Caco-2 (cell line): ENCODE measurements around the gene NRBF2. TPM values are rescaled to one million over a fixed set of nuclear protein-coding genes. Genes with fewer than 3 reads are reported as not detected.

Experiments used
- BruUV-seq: library from RNA; stranded (reverse); fragments of 400-500 nt; replicated peaks from 2 replicates; lab custom pipeline; 2021; lab: Mats Ljungman, UMichigan
- CTCF ChIA-PET: fragments of 300-600 bp; sonication (Branson Sonifier 250); formaldehyde crosslinking; loops from one replicate; lab custom pipeline; 2022; ENCODE audit warnings: antibody characterized with exemption; lab: Charles Lee
- POLR2A ChIA-PET: fragments of 300-600 bp; sonication (Branson Sonifier 250); formaldehyde crosslinking; loops from one replicate; lab custom pipeline; 2022; ENCODE audit warnings: antibody characterized with exemption; lab: Charles Lee
- DNase-seq, 2 experiments: peaks; one replicate each; pipeline versions ENCODE4 v3.0.0 to v3.0.0-alpha.2; 2020 to 2022
- H3K27me3 ChIP-seq: replicated peaks from 2 replicates; pipeline ENCODE4 v1.6.0; 2011; ENCODE audit warnings: low read length; ENCODE audit not compliant: control insufficient read depth, insufficient read depth
- H3K36me3 ChIP-seq: 2 replicates; pipeline ENCODE4 v1.5.1; 2011; ENCODE audit warnings: low read length; ENCODE audit not compliant: control insufficient read depth, insufficient read depth
- H3K4me1 ChIP-seq: fragments of 250-450 bp; sonication (Bioruptor Pico); 2 replicates; pipeline ENCODE4 v1.5.1; 2020; ENCODE audit warnings: mild to moderate bottlenecking
- H3K4me3 ChIP-seq: 2 replicates; pipeline ENCODE4 v1.5.1; 2011; ENCODE audit warnings: low read depth, mild to moderate bottlenecking, control low read depth, low read length
- H3K9me3 ChIP-seq: fragments of 250-450 bp; sonication (Bioruptor Pico); 2 replicates; pipeline ENCODE4 v1.5.1; 2020; ENCODE audit warnings: mild to moderate bottlenecking, moderate library complexity
- H3K27ac Mint-ChIP-seq: one replicate; pipeline ENCODE4 v1.8.0; 2022; ENCODE audit warnings: mixed read lengths; ENCODE audit not compliant: unreplicated experiment
- H3K27me3 Mint-ChIP-seq: one replicate; pipeline ENCODE4 v1.8.0; 2022; ENCODE audit warnings: mixed read lengths; ENCODE audit not compliant: insufficient read depth, unreplicated experiment
- H3K36me3 Mint-ChIP-seq: one replicate; pipeline ENCODE4 v1.8.0; 2022; ENCODE audit warnings: mild to moderate bottlenecking, mixed read lengths; ENCODE audit not compliant: insufficient read depth, unreplicated experiment
- H3K4me1 Mint-ChIP-seq: one replicate; pipeline ENCODE4 v1.8.0; 2022; ENCODE audit warnings: low read depth, mixed read lengths; ENCODE audit not compliant: unreplicated experiment
- H3K4me3 Mint-ChIP-seq: one replicate; pipeline ENCODE4 v1.8.0; 2022; ENCODE audit warnings: mild to moderate bottlenecking, moderate library complexity, mixed read lengths; ENCODE audit not compliant: unreplicated experiment
- H3K9me3 Mint-ChIP-seq: one replicate; pipeline ENCODE4 v1.8.0; 2022; ENCODE audit warnings: mixed read lengths; ENCODE audit not compliant: unreplicated experiment
- CTCF ChIP-seq, 2 experiments: fragments of 200-600 bp in 1 of 2; IDR thresholded peaks; 1 replicate in 1 of 2; 2 replicates in 1 of 2; pipeline versions ENCODE4 v1.5.1 to v1.8.0; 2011 to 2022; ENCODE audit warnings: antibody characterized with exemption in 1 of 2, control low read depth in 1 of 2, inconsistent platforms in 1 of 2, low read depth in 1 of 2, low read length in 1 of 2, mild to moderate bottlenecking in 1 of 2, moderate library complexity in 1 of 2; ENCODE audit not compliant: insufficient read depth in 1 of 2, severe bottlenecking in 1 of 2, unreplicated experiment in 1 of 2
- intact Hi-C: fragments of 100-400 bp; cut with micrococcal nuclease; formaldehyde crosslinking; loops from one replicate; pipeline ENCODE4 v1.10.0; 2022; ENCODE audit not compliant: unreplicated experiment
- total RNA-seq: library from RNA; stranded (reverse); gene quantifications from 2 replicates; pipeline ENCODE4 v1.2.3, GENCODE V29; 2022

NRBF2 gene
- total RNA-seq, 1 experiment from 2014 or later, result 52.5 TPM

DNA sequence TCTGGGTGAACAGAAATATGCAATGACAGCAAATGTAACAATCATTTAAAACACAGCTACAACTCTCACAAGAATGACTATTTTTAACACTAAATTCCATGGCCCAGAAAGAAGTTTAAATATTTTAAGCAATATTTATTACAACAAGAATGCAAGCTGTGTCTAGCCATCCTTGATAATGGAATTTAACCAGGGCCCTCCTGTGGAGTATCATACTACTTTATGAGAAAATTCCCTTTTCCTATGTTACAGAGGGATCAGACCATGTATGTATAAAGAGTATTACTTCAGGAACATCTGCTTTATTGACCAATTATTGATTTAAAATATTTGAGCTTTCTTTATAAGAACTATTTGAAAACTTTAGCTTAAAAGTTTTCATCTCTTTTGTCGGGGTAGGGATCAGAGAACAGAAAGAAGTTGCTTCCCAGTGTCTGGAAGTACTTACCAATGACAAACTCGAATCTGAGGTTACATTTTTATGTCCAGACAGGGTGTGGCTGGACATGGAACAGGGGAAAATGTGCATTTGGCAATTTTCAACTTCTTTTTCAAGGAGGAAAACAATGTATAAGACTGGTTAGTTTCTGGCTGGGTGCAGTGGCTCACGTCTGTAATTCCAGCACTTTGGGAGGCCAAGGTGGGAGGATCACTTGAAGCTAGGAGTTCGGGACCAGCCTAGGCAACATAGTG is 48.3 kb upstream of the NRBF2 start:
- Mint-ChIP-seq H3K4me3 (no peak overlapping the region), H3K9me3 (no peaks in the 10 kb centered on the region), H3K27me3 (peaks cover 31% of the 10 kb centered on the region), H3K4me1 (no peaks in the 10 kb centered on the region), H3K27ac (no peak overlapping the region), H3K36me3 (no peaks in the 10 kb centered on the region)
- Histone ChIP-seq H3K4me3 (no peak overlapping the region), H3K4me1 (no peaks in the 10 kb centered on the region), H3K9me3 (no peaks in the 10 kb centered on the region), H3K27me3 (no peaks in the 10 kb centered on the region), H3K36me3 (no peaks in the 10 kb centered on the region)
- DNase-seq, result no peak
- BruUV-seq, result no TSS peak
- intact Hi-C loops, result loop anchor here (1.0 kb wide), 8 partner anchors 73 to 648 kb away; no protein-coding TSS in a partner anchor
- ChIA-PET POLR2A (no interaction called here), CTCF (interaction anchor here (1.2 to 2.1 kb wide), 3 partner anchors 48 to 646 kb away, joined by 3 to 9 read pairs (median 4); partner anchors contain the start of gene NRBF2)
- TF ChIP-seq CTCF (IDR thresholded peaks at IDR 0.05; ENCODE audit: insufficient read depth in 1 of 2, low read depth in 1 of 2, low read length in 1 of 2, severe bottlenecking in 1 of 2, unreplicated experiment in 1 of 2), result no peak

DNA sequence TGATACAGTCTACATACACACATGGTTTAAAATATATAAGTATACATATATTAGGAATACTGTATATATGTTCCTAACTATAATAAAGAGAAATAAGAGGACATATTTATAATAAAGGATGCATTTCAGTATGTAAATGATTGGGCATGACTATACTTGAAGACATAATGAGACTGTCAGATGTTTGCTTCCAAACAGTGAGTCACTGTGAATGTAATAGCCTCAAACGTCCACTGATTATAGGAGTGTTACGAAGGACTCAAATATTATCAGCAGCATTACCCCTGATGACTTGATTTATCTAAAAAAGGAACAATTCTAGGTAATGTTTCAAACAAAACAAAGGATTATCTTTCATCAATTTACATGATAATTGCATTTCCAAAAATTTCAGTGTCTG is 39.9 kb upstream of the NRBF2 start:
- H3K27ac Mint-ChIP-seq, result no peak overlapping the region

GRCh38 chr10:63094405-63094804 is 38.7 kb upstream of the NRBF2 start:
- no peak for DNase-seq
- Mint-ChIP-seq H3K9me3 (no peaks in the 10 kb centered on the region), H3K27ac (no peak overlapping the region), H3K4me1 (no peaks in the 10 kb centered on the region), H3K36me3 (no peaks in the 10 kb centered on the region), H3K27me3 (peaks cover 5% of the 10 kb centered on the region), H3K4me3 (no peak overlapping the region)
- BruUV-seq, result no TSS peak
- H3K4me1 ChIP-seq, result no peaks in the 10 kb centered on the region
- ChIA-PET POLR2A (no interaction called here), CTCF (no interaction called here)
- TF ChIP-seq CTCF (IDR thresholded peaks at IDR 0.05; ENCODE audit: insufficient read depth in 1 of 2, low read depth in 1 of 2, low read length in 1 of 2, severe bottlenecking in 1 of 2, unreplicated experiment in 1 of 2), result no peak
- intact Hi-C loops, result no loop called here
- H3K36me3 ChIP-seq, result no peaks in the 10 kb centered on the region
- no peaks in the 10 kb centered on the region; the same call in 1 of the 2 replicates for H3K9me3 ChIP-seq
- no peak overlapping the region for H3K4me3 ChIP-seq
- H3K27me3 ChIP-seq, result no peaks in the 10 kb centered on the region

More for the DNA sequence above, 39.9 kb upstream of the NRBF2 start:
- Histone ChIP-seq H3K4me3 (no peak overlapping the region), H3K4me1 (no peaks in the 10 kb centered on the region), H3K36me3 (no peaks in the 10 kb centered on the region), H3K9me3 (no peaks in the 10 kb centered on the region; the same call in 1 of the 2 replicates), H3K27me3 (no peaks in the 10 kb centered on the region)
- TF ChIP-seq CTCF (IDR thresholded peaks at IDR 0.05; ENCODE audit: insufficient read depth in 1 of 2, low read depth in 1 of 2, low read length in 1 of 2, severe bottlenecking in 1 of 2, unreplicated experiment in 1 of 2), result no peak
- Mint-ChIP-seq H3K4me3 (no peak overlapping the region), H3K27me3 (peaks cover 11% of the 10 kb centered on the region), H3K36me3 (no peaks in the 10 kb centered on the region), H3K4me1 (no peaks in the 10 kb centered on the region), H3K9me3 (no peaks in the 10 kb centered on the region)
- no peak for DNase-seq
- CTCF ChIA-PET, result no interaction called here
- POLR2A ChIA-PET, result no interaction called here
- no TSS peak for BruUV-seq
- intact Hi-C loops, result no loop called here
